Gastroesophageal sphincter (tissue), 4 donors: ENCODE data around the gene IKZF1. TPM values are rescaled to one million over a fixed set of nuclear protein-coding genes. Genes with fewer than 3 reads are reported as not detected.

Source experiments
- ATAC-seq: fragments of 150-250 bp; one replicate; pipeline ENCODE4 v1.9.1; 2016; ENCODE audit warnings: mild to moderate bottlenecking, moderate library complexity
- H3K27ac ChIP-seq, 4 donors: fragments of 200-600 bp; sonication (generic) in 3 of 4; 1 replicate in 3 of 4; 2 replicates in 1 of 4; pipeline ENCODE4 v1.5.1; 2016 to 2019
- H3K27me3 ChIP-seq: fragments of 200-600 bp; sonication (generic); one replicate; pipeline ENCODE4 v1.5.1; 2019
- H3K36me3 ChIP-seq, 2 donors: fragments of 200-600 bp; sonication (generic); one replicate each; pipeline ENCODE4 v1.5.1; 2019; ENCODE audit warnings: control low read depth in 1 of 2
- H3K4me1 ChIP-seq, 3 donors: fragments of 200-600 bp; sonication (generic); 1 replicate in 2 of 3; 2 replicates in 1 of 3; pipeline ENCODE4 v1.5.1; 2016 to 2019; ENCODE audit warnings: control low read depth in 2 of 3
- H3K4me3 ChIP-seq, 2 donors: fragments of 200-600 bp; sonication (generic); one replicate each; pipeline ENCODE4 v1.5.1; 2019; ENCODE audit warnings: mild to moderate bottlenecking in 1 of 2, moderate library complexity in 1 of 2
- H3K9me3 ChIP-seq, 3 donors: fragments of 200-600 bp; sonication (generic); one replicate each; pipeline ENCODE4 v1.5.1; 2017 to 2019; ENCODE audit warnings: control low read depth in 2 of 3
- CTCF ChIP-seq, 4 experiments: fragments of 200-600 bp in 2 of 4; fragments of 450-650 bp in 2 of 4; sonication (generic) in 1 of 4; IDR thresholded peaks; one replicate each; pipeline ENCODE4 v1.5.1; 2017 to 2019; ENCODE audit warnings: antibody characterized with exemption in 4 of 4, mild to moderate bottlenecking in 2 of 4, moderate library complexity in 2 of 4
- EP300 ChIP-seq: sonication (generic); formaldehyde crosslinking; IDR thresholded peaks from one replicate; pipeline ENCODE4 v1.6.1; 2017; ENCODE audit warnings: antibody characterized with exemption, mild to moderate bottlenecking
- POLR2A ChIP-seq, 2 donors: fragments of 450-650 bp; IDR thresholded peaks; one replicate each; pipeline ENCODE4 v1.6.1; 2017; ENCODE audit warnings: antibody characterized with exemption in 2 of 2, mild to moderate bottlenecking in 2 of 2, moderate library complexity in 1 of 2
- POLR2AphosphoS5 ChIP-seq: sonication (generic); formaldehyde crosslinking; IDR thresholded peaks from one replicate; pipeline ENCODE4 v1.6.1; 2017; ENCODE audit warnings: antibody characterized with exemption
- WGBS, 2 donors: methylation state at CpG; one replicate each; pipeline ENCODE4 v1.1.5; 2018; ENCODE audit warnings: low coverage in 1 of 2; 5-methylcytosine and 5-hydroxymethylcytosine counted together
- total RNA-seq, 4 donors: library from RNA; depleted of rRNA; stranded (reverse); fragments of >200 nt; gene quantifications; one replicate each; pipeline ENCODE4 v1.1.0, GENCODE V29; 2016

Gene IKZF1
- total RNA-seq, 4 donors from 2014 or later = 2.5 to 14.1 (median 5.9) TPM

- H3K27ac ChIP-seq = no peak overlapping the region
- H3K9me3 ChIP-seq = no peaks in the 10 kb centered on the region
- no peaks in the 10 kb centered on the region for H3K4me1 ChIP-seq
- no peaks in the 10 kb centered on the region for H3K36me3 ChIP-seq
- peaks cover 22% of the 10 kb centered on the region for H3K27me3 ChIP-seq
- TF ChIP-seq CTCF (IDR thresholded peaks at IDR 0.05) (no peak), EP300 (no peak), POLR2AphosphoS5 (no peak), POLR2A (IDR thresholded peaks at IDR 0.05) (no peak)
- 75% methylated on average over 1 of the region's 2 CpGs; no CpG with 5 or more reads in 1 of the 2 donors for WGBS, 2 donors
- ATAC-seq = no peak
- no peak overlapping the region for H3K4me3 ChIP-seq
Measured at GRCh38 chr7:50353201-50353600, 48.7 kb downstream of the IKZF1 start.

GRCh38 chr7:50353894-50354595 lies 49.5 kb downstream of the IKZF1 start:
- no peak for ATAC-seq

GRCh38 chr7:50355817-50356178 lies 51.3 kb downstream of the IKZF1 start:
- Histone ChIP-seq H3K27ac (no peak overlapping the region), H3K27me3 (peaks cover 27% of the 10 kb centered on the region), H3K9me3 (no peaks in the 10 kb centered on the region), H3K4me1 (no peaks in the 10 kb centered on the region), H3K4me3 (no peak overlapping the region), H3K36me3 (no peaks in the 10 kb centered on the region)
- no peak for TF ChIP-seq EP300
- no peak for TF ChIP-seq CTCF (IDR thresholded peaks at IDR 0.05)
- no peak for TF ChIP-seq POLR2A (IDR thresholded peaks at IDR 0.05)
- no peak for TF ChIP-seq POLR2AphosphoS5
- 33 to 51% methylated on average over 8 of the region's 9 CpGs for WGBS, 2 donors
- ATAC-seq = no peak

More at GRCh38 chr7:50353894-50354595, 49.5 kb downstream of the IKZF1 start:
- 59 to 95% methylated on average over 3 to 4 of the region's 9 CpGs for WGBS, 2 donors
- Histone ChIP-seq H3K27ac (no peak overlapping the region), H3K36me3 (no peaks in the 10 kb centered on the region), H3K9me3 (no peaks in the 10 kb centered on the region), H3K4me1 (no peaks in the 10 kb centered on the region), H3K27me3 (peaks cover 23% of the 10 kb centered on the region), H3K4me3 (no peak overlapping the region)
- no peak for TF ChIP-seq EP300
- TF ChIP-seq POLR2A (IDR thresholded peaks at IDR 0.05) = no peak
- TF ChIP-seq CTCF (IDR thresholded peaks at IDR 0.05) = no peak
- TF ChIP-seq POLR2AphosphoS5 = no peak

- WGBS, 2 donors = 80 to 88% methylated on average over 5 to 9 of the region's 15 CpGs
- H3K4me1 ChIP-seq = no peaks in the 10 kb centered on the region
- peak; percentile 70 for ATAC-seq
- no peak overlapping the region for H3K4me3 ChIP-seq
- no peak overlapping the region for H3K27ac ChIP-seq
- TF ChIP-seq POLR2A (IDR thresholded peaks at IDR 0.05) (no peak), EP300 (no peak), CTCF (IDR thresholded peaks at IDR 0.05) (no peak), POLR2AphosphoS5 (no peak)
- no peaks in the 10 kb centered on the region for H3K36me3 ChIP-seq
- no peaks in the 10 kb centered on the region for H3K9me3 ChIP-seq
- peaks cover 27% of the 10 kb centered on the region for H3K27me3 ChIP-seq
Measured at GRCh38 chr7:50356212-50356944, 51.9 kb downstream of the IKZF1 start.

GRCh38 chr7:50356945-50357268 lies 52.4 kb downstream of the IKZF1 start:
- H3K4me1 ChIP-seq = no peaks in the 10 kb centered on the region
- no peaks in the 10 kb centered on the region for H3K36me3 ChIP-seq
- H3K27me3 ChIP-seq = peaks cover 27% of the 10 kb centered on the region
- no peak for TF ChIP-seq POLR2AphosphoS5
- no peak for TF ChIP-seq POLR2A (IDR thresholded peaks at IDR 0.05)
- TF ChIP-seq EP300 = no peak
- no peak for TF ChIP-seq CTCF (IDR thresholded peaks at IDR 0.05)
- no peak overlapping the region for H3K4me3 ChIP-seq
- no peak overlapping the region for H3K27ac ChIP-seq
- 80% methylated on average over 7 of the region's 7 CpGs; no CpG with 5 or more reads in 1 of the 2 donors for WGBS, 2 donors
- ATAC-seq = no peak
- H3K9me3 ChIP-seq = no peaks in the 10 kb centered on the region
